Bone marrow (tissue), 2 donors: ENCODE measurements around the gene PKN1.

Source experiments
- DNase-seq, 2 donors: peaks; one replicate each; lab custom pipeline; 2025; lab: John Stamatoyannopoulos, UW

PKN1 gene

GRCh38 chr19:14406645-14407401 is 26.3 kb upstream of the PKN1 start:
- DNase-seq = no peak

- no peak for DNase-seq
Observed at GRCh38 chr19:14407605-14408484, 25.3 kb upstream of the PKN1 start.

GRCh38 chr19:14408491-14409145 is 24.5 kb upstream of the PKN1 start:
- no peak for DNase-seq

GRCh38 chr19:14409146-14410023 is 23.7 kb upstream of the PKN1 start:
- DNase-seq = no peak

GRCh38 chr19:14410091-14411051 is 22.7 kb upstream of the PKN1 start:
- no peak for DNase-seq

- DNase-seq = no peak
Observed at GRCh38 chr19:14411161-14411937, 21.8 kb upstream of the PKN1 start.

- DNase-seq = no peak
Observed at GRCh38 chr19:14411938-14412245, 21.2 kb upstream of the PKN1 start.

- no peak for DNase-seq
Observed at GRCh38 chr19:14412324-14412995, 20.6 kb upstream of the PKN1 start.

- no peak for DNase-seq
Observed at GRCh38 chr19:14412996-14413692, 20.0 kb upstream of the PKN1 start.

- no peak for DNase-seq
Observed at GRCh38 chr19:14413693-14414181, 19.4 kb upstream of the PKN1 start.

- no peak for DNase-seq
Observed at GRCh38 chr19:14414926-14415690, 18.0 kb upstream of the PKN1 start.

- no peak for DNase-seq
Observed at GRCh38 chr19:14416817-14417231, 16.3 kb upstream of the PKN1 start.

- DNase-seq = no peak
Observed at GRCh38 chr19:14418856-14419105, 14.3 kb upstream of the PKN1 start.

- DNase-seq = peak; percentile 97 to 100
Observed at GRCh38 chr19:14419106-14419813, 13.8 kb upstream of the PKN1 start, which contains the start of gene DDX39A. Gene DDX39A, minus strand, starts transcription at chr19:14419341. Its CDS starts 6,121 bp downstream, at chr19:14413220.

GRCh38 chr19:14425696-14426138 is 7.4 kb upstream of the PKN1 start:
- DNase-seq = no peak

- no peak for DNase-seq
Observed at GRCh38 chr19:14427461-14427860, 5.6 kb upstream of the PKN1 start.

GRCh38 chr19:14428882-14429416 is 4.2 kb upstream of the PKN1 start:
- DNase-seq = no peak
